IMR-90 (cell line): Measurements from ENCODE around the gene MROH8. TPM values are rescaled to one million over a fixed set of nuclear protein-coding genes. Genes with fewer than 3 reads are reported as not detected.

Source experiments
- ATAC-seq: fragments of 200-7000 bp; cut with Tn5 transposase; 2 replicates; pipeline ENCODE4 v1.9.1; 2020; ENCODE audit warnings: low read depth, mild to moderate bottlenecking, moderate library complexity
- BruUV-seq: library from RNA; stranded (reverse); fragments of 400-500 nt; replicated peaks from 2 replicates; lab custom pipeline; 2021; lab: Mats Ljungman, UMichigan
- CTCF ChIA-PET: fragments of 300-600 bp; formaldehyde crosslinking; extraction: SDS; loops from one replicate; lab custom pipeline; 2021; ENCODE audit warnings: antibody characterized with exemption; lab: Yijun Ruan, JAX
- POLR2A ChIA-PET: fragments of 300-600 bp; sonication (Branson Sonifier 250); formaldehyde crosslinking; loops from one replicate; lab custom pipeline; 2022; ENCODE audit warnings: antibody characterized with exemption; ENCODE audit not compliant: unreplicated experiment; lab: Charles Lee
- DNase-seq: peaks from one replicate; pipeline ENCODE4 v3.0.0; 2013
- H2AFZ ChIP-seq: replicated peaks from 2 replicates; pipeline ENCODE3; 2013; ENCODE audit warnings: low read length, mild to moderate bottlenecking; ENCODE audit not compliant: poor library complexity
- H2AK5ac ChIP-seq: 2 replicates; pipeline ENCODE4 v1.6.1; 2013; ENCODE audit warnings: low read depth, low read length, inconsistent platforms
- H2AK9ac ChIP-seq: replicated peaks from 2 replicates; pipeline ENCODE3; 2013; ENCODE audit warnings: mild to moderate bottlenecking, low read depth, low read length, moderate library complexity; ENCODE audit not compliant: poor library complexity
- H2BK120ac ChIP-seq: 2 replicates; pipeline ENCODE4 v1.6.1; 2013; ENCODE audit warnings: low read depth, low read length, inconsistent platforms
- H2BK15ac ChIP-seq: 3 replicates; pipeline ENCODE4 v1.6.1; 2013; ENCODE audit warnings: low read depth, low read length, inconsistent platforms
- H2BK20ac ChIP-seq: 2 replicates; pipeline ENCODE4 v1.6.1; 2013; ENCODE audit warnings: low read depth, mild to moderate bottlenecking, inconsistent platforms, low read length, moderate library complexity
- H2BK5ac ChIP-seq: 2 replicates; pipeline ENCODE4 v1.6.1; 2013; ENCODE audit warnings: mild to moderate bottlenecking, low read depth, low read length, inconsistent platforms; ENCODE audit not compliant: poor library complexity, severe bottlenecking
- H3K14ac ChIP-seq: replicated peaks from 2 replicates; pipeline ENCODE4 v1.6.1; 2013; ENCODE audit warnings: low read depth, low read length, inconsistent platforms
- H3K18ac ChIP-seq: 2 replicates; pipeline ENCODE4 v1.6.1; 2013; ENCODE audit warnings: low read depth, low read length, control low read depth
- H3K23ac ChIP-seq: 2 replicates; pipeline ENCODE4 v1.6.1; 2013; ENCODE audit warnings: low read depth, low read length, inconsistent platforms
- H3K27ac ChIP-seq: 2 replicates; pipeline ENCODE4 v1.5.1; 2013; ENCODE audit warnings: mild to moderate bottlenecking, control low read depth, low read length; ENCODE audit not compliant: insufficient read depth
- H3K27me3 ChIP-seq: 2 replicates; pipeline ENCODE4 v1.6.1; 2013; ENCODE audit warnings: low read length; ENCODE audit not compliant: control insufficient read depth, insufficient read depth
- H3K36me3 ChIP-seq: 2 replicates; pipeline ENCODE4 v1.6.1; 2013; ENCODE audit warnings: low read length, mixed read lengths; ENCODE audit not compliant: control insufficient read depth, insufficient read depth
- H3K4ac ChIP-seq: 2 replicates; pipeline ENCODE4 v1.6.1; 2013; ENCODE audit warnings: low read depth, low read length, inconsistent platforms
- H3K4me1 ChIP-seq: 2 replicates; pipeline ENCODE4 v1.6.1; 2013; ENCODE audit warnings: low read length, mixed read lengths; ENCODE audit not compliant: control insufficient read depth, insufficient read depth
- H3K4me2 ChIP-seq: 2 replicates; pipeline ENCODE4 v1.6.1; 2013; ENCODE audit warnings: low read depth, mild to moderate bottlenecking, control low read depth, low read length, moderate library complexity
- H3K4me3 ChIP-seq: 2 replicates; pipeline ENCODE4 v1.5.1; 2013; ENCODE audit warnings: low read depth, mild to moderate bottlenecking, control low read depth, low read length, moderate library complexity; ENCODE audit not compliant: insufficient read depth
- H3K56ac ChIP-seq: 2 replicates; pipeline ENCODE4 v1.6.1; 2013; ENCODE audit warnings: low read length, inconsistent platforms; ENCODE audit not compliant: insufficient read depth; ENCODE audit errors: extremely low read depth
- H3K79me1 ChIP-seq, 2 experiments: 2 replicates each; pipeline ENCODE4 v1.6.1; 2013; ENCODE audit warnings: low read length in 2 of 2, inconsistent platforms in 1 of 2, low read depth in 1 of 2
- H3K9ac ChIP-seq: 2 replicates; pipeline ENCODE4 v1.6.1; 2013; ENCODE audit warnings: low read depth, low read length, control low read depth
- H3K9me1 ChIP-seq: 2 replicates; pipeline ENCODE4 v1.6.1; 2013; ENCODE audit warnings: low read length, inconsistent platforms; ENCODE audit not compliant: insufficient read depth
- H3K9me3 ChIP-seq: 2 replicates; pipeline ENCODE4 v1.6.1; 2013; ENCODE audit warnings: low read length; ENCODE audit not compliant: control insufficient read depth, insufficient read depth
- H4K20me1 ChIP-seq: 2 replicates; pipeline ENCODE4 v1.6.1; 2013; ENCODE audit warnings: low read length, inconsistent platforms; ENCODE audit not compliant: insufficient read depth
- H4K5ac ChIP-seq: 2 replicates; pipeline ENCODE4 v1.6.1; 2013; ENCODE audit warnings: mild to moderate bottlenecking, low read depth, low read length, control low read depth
- H4K8ac ChIP-seq, 2 experiments: 2 replicates each; pipeline ENCODE4 v1.6.1; 2013; ENCODE audit warnings: low read depth in 2 of 2, low read length in 2 of 2, control low read depth in 1 of 2, inconsistent platforms in 1 of 2
- H4K91ac ChIP-seq: 2 replicates; pipeline ENCODE4 v1.6.1; 2013; ENCODE audit warnings: low read depth, low read length, inconsistent platforms; ENCODE audit not compliant: insufficient read depth
- CEBPB ChIP-seq: IDR thresholded peaks from 2 replicates; pipeline ENCODE4 v1.6.1; 2012; ENCODE audit warnings: low read depth, low read length, improper control_type of control experiment
- CHD1 ChIP-seq: IDR thresholded peaks from 2 replicates; pipeline ENCODE4 v1.6.1; 2012; ENCODE audit warnings: low read depth, low read length, improper control_type of control experiment
- CTCF ChIP-seq: conservative IDR thresholded peaks from 2 replicates; pipeline ENCODE4 v1.5.1; 2012; ENCODE audit warnings: mild to moderate bottlenecking, low read depth, low read length, improper control_type of control experiment
- ELK1 ChIP-seq: fragments of 150-350 bp; IDR thresholded peaks from 2 replicates; pipeline ENCODE4 v1.6.1; 2016; ENCODE audit warnings: low read depth, mild to moderate bottlenecking, low read length, moderate library complexity, borderline replicate concordance
- MAFK ChIP-seq: IDR thresholded peaks from 2 replicates; pipeline ENCODE4 v1.6.1; 2012; ENCODE audit warnings: low read depth, low read length, improper control_type of control experiment
- MAZ ChIP-seq: IDR thresholded peaks from 2 replicates; pipeline ENCODE4 v1.6.1; 2012; ENCODE audit warnings: low read depth, mild to moderate bottlenecking, low read length, improper control_type of control experiment, moderate library complexity, borderline replicate concordance
- NFE2L2 ChIP-seq: fragments of 150-350 bp; IDR thresholded peaks from 2 replicates; pipeline ENCODE4 v1.6.1; 2016; ENCODE audit warnings: low read depth, mild to moderate bottlenecking, low read length
- POLR2A ChIP-seq: IDR thresholded peaks from 2 replicates; pipeline ENCODE4 v1.6.1; 2012; ENCODE audit warnings: mild to moderate bottlenecking, low read depth, low read length
- RAD21 ChIP-seq: IDR thresholded peaks from 2 replicates; pipeline ENCODE4 v1.6.1; 2012; ENCODE audit warnings: low read length, improper control_type of control experiment
- RCOR1 ChIP-seq: IDR thresholded peaks from 2 replicates; pipeline ENCODE4 v1.6.1; 2012; ENCODE audit warnings: mild to moderate bottlenecking, low read length, improper control_type of control experiment; ENCODE audit not compliant: insufficient replicate concordance
- WGBS, 2 experiments: methylation state at CpG; one replicate each; pipeline versions ENCODE4 v1.1.5 to v1.1.7; 2013; ENCODE audit warnings: missing lambda C conversion rate in 2 of 2; ENCODE audit not compliant: insufficient read length in 1 of 2; ENCODE audit errors: extremely low coverage in 2 of 2; 5-methylcytosine and 5-hydroxymethylcytosine counted together
- dilution Hi-C: fragments of 300-500 bp; cut with HindIII; formaldehyde crosslinking; loops from one replicate; pipeline ENCODE4 v1.14.3; 2018; ENCODE audit warnings: low sequenced_read_pairs; ENCODE audit not compliant: unreplicated experiment
- in situ Hi-C: fragments of 300-500 bp; cut with MboI; formaldehyde crosslinking; loops from 3 replicates; pipeline ENCODE4 v1.14.3; 2019; ENCODE audit warnings: low sequenced_read_pairs, inconsistent platforms, mixed read lengths
- intact Hi-C: fragments of 100-400 bp; cut with micrococcal nuclease; formaldehyde crosslinking; loops from 2 replicates; pipeline ENCODE4 v1.10.0; 2022
- polyA plus RNA-seq, 3 experiments: library from polyadenylated mRNA; depleted of rRNA; stranded (reverse); fragments of >200 nt; gene quantifications; 2 replicates each; pipeline ENCODE4 v1.2.3, GENCODE V29; 2012; ENCODE audit warnings: low replicate concordance in 1 of 3
- total RNA-seq: library from RNA; depleted of rRNA; stranded (reverse); fragments of >200 nt; gene quantifications from 2 replicates; pipeline ENCODE4 v1.2.3, GENCODE V29; 2012

MROH8 gene
- total and polyA plus RNA-seq, 2 of the 4 experiments (the other 2 are of a cell fraction), result 1.3 to 1.8 TPM

GRCh38 chr20:37165031-37165430 is 14.3 kb downstream of the MROH8 start:
- Histone ChIP-seq H4K91ac (no peak overlapping the region), H3K4me3 (no peak overlapping the region), H3K4ac (no peak overlapping the region), H2AK9ac (no peak overlapping the region), H3K18ac (no peak overlapping the region), H4K20me1 (no peaks in the 10 kb centered on the region), H3K9ac (no peak overlapping the region), H4K8ac (no peak overlapping the region), H3K9me3 (no peaks in the 10 kb centered on the region), H3K27me3 (no peaks in the 10 kb centered on the region), H2BK15ac (no peak overlapping the region), H2AFZ (no peak overlapping the region), H3K36me3 (no peaks in the 10 kb centered on the region), H3K27ac (no peak overlapping the region), H4K5ac (no peak overlapping the region), H3K23ac (no peak overlapping the region), H2BK120ac (no peak overlapping the region), H3K79me1 (no peaks in the 10 kb centered on the region), H2BK20ac (no peak overlapping the region), H3K4me2 (no peak overlapping the region), H3K4me1 (no peaks in the 10 kb centered on the region), H3K56ac (no peak overlapping the region), H2BK5ac (no peak overlapping the region), H3K9me1 (no peaks in the 10 kb centered on the region), H2AK5ac (no peak overlapping the region), H3K14ac (no peak overlapping the region)
- dilution Hi-C loops, result no loop called here
- intact Hi-C loops, result no loop called here
- TF ChIP-seq CEBPB (no peak), CHD1 (no peak), CTCF (no peak), RAD21 (no peak), ELK1 (no peak), RCOR1 (no peak), MAFK (no peak), NFE2L2 (no peak), MAZ (no peak), POLR2A (no peak)
- no CpG with 5 or more reads among the region's 1 CpG for WGBS, 2 experiments
- in situ Hi-C loops, result no loop called here
- BruUV-seq, result no TSS peak
- ChIA-PET CTCF (no interaction called here), POLR2A (no interaction called here)
- ATAC-seq, result no peak
- DNase-seq, result no peak
